Measurements from ENCODE around the gene ACER2. TPM values are rescaled to one million over a fixed set of nuclear protein-coding genes. Genes with fewer than 3 reads are reported as not detected.
"Not testable (repeated sequence)": the region's sequence is repeated elsewhere in the genome, so short reads cannot be mapped to it uniquely, and the experiment has no call there.

The ACER2 gene
- total RNA-seq, 2 donors from 2014 or later: 2.3 to 2.4 TPM

GRCh38 chr9:19386502-19387044, 22.2 kb upstream of the ACER2 start:
- Histone ChIP-seq H3K4me3 (ENCODE audit: low read length) (no peak overlapping the region), H3K27me3 (ENCODE audit: control insufficient read depth, insufficient read depth, low read length, poor library complexity, severe bottlenecking) (no peaks in the 10 kb centered on the region), H3K9ac (ENCODE audit: extremely low read depth, low read length, poor library complexity, severe bottlenecking) (no peak overlapping the region), H3K27ac (ENCODE audit: low read depth, low read length) (no peak overlapping the region), H3K4me1 (ENCODE audit: control insufficient read depth, insufficient read depth, low read length) (no peaks in the 10 kb centered on the region), H3K9me3 (ENCODE audit: control insufficient read depth, low read length) (peaks cover 5% of the 10 kb centered on the region), H3K36me3 (ENCODE audit: control insufficient read depth, insufficient read depth, low read length) (no peaks in the 10 kb centered on the region)
- no peak overlapping the region for H3K4me3 Mint-ChIP-seq
- H3K9me3 Mint-ChIP-seq: no peaks in the 10 kb centered on the region
- H3K4me1 Mint-ChIP-seq: no peaks in the 10 kb centered on the region
- H3K36me3 Mint-ChIP-seq (ENCODE audit: low read depth): no peaks in the 10 kb centered on the region
- WGBS, 2 experiments (ENCODE audit: insufficient coverage in 1 of 2, insufficient read length in 1 of 2): 87 to 100% methylated on average over 1 to 2 of the region's 2 CpGs
- no peak for DNase-seq
- no peak overlapping the region for H3K27ac Mint-ChIP-seq
- TF ChIP-seq, protein P1, sequence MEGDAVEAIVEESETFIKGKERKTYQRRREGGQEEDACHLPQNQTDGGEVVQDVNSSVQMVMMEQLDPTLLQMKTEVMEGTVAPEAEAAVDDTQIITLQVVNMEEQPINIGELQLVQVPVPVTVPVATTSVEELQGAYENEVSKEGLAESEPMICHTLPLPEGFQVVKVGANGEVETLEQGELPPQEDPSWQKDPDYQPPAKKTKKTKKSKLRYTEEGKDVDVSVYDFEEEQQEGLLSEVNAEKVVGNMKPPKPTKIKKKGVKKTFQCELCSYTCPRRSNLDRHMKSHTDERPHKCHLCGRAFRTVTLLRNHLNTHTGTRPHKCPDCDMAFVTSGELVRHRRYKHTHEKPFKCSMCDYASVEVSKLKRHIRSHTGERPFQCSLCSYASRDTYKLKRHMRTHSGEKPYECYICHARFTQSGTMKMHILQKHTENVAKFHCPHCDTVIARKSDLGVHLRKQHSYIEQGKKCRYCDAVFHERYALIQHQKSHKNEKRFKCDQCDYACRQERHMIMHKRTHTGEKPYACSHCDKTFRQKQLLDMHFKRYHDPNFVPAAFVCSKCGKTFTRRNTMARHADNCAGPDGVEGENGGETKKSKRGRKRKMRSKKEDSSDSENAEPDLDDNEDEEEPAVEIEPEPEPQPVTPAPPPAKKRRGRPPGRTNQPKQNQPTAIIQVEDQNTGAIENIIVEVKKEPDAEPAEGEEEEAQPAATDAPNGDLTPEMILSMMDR (conservative IDR thresholded peaks at IDR 0.05): no peak
- H3K27me3 Mint-ChIP-seq (ENCODE audit: insufficient read depth): no peaks in the 10 kb centered on the region

GRCh38 chr9:19387317-19387716, 21.5 kb upstream of the ACER2 start:
- Histone ChIP-seq H3K9ac (ENCODE audit: extremely low read depth, low read length, poor library complexity, severe bottlenecking) (no peak overlapping the region), H3K27me3 (ENCODE audit: control insufficient read depth, insufficient read depth, low read length, poor library complexity, severe bottlenecking) (no peaks in the 10 kb centered on the region), H3K27ac (ENCODE audit: low read depth, low read length) (no peak overlapping the region), H3K4me3 (ENCODE audit: low read length) (no peak overlapping the region), H3K36me3 (ENCODE audit: control insufficient read depth, insufficient read depth, low read length) (no peaks in the 10 kb centered on the region), H3K4me1 (ENCODE audit: control insufficient read depth, insufficient read depth, low read length) (no peaks in the 10 kb centered on the region), H3K9me3 (ENCODE audit: control insufficient read depth, low read length) (peaks cover 5% of the 10 kb centered on the region)
- H3K9me3 Mint-ChIP-seq: no peaks in the 10 kb centered on the region
- no peak overlapping the region for H3K4me3 Mint-ChIP-seq
- no peak overlapping the region for H3K27ac Mint-ChIP-seq
- no peaks in the 10 kb centered on the region for H3K36me3 Mint-ChIP-seq (ENCODE audit: low read depth)
- WGBS, 2 experiments (ENCODE audit: insufficient coverage in 1 of 2, insufficient read length in 1 of 2): 92 to 100% methylated on average over 1 to 2 of the region's 2 CpGs
- no peaks in the 10 kb centered on the region for H3K27me3 Mint-ChIP-seq (ENCODE audit: insufficient read depth)
- no peak for DNase-seq
- H3K4me1 Mint-ChIP-seq: no peaks in the 10 kb centered on the region
- TF ChIP-seq, protein P1 (conservative IDR thresholded peaks at IDR 0.05): no peak

DNA sequence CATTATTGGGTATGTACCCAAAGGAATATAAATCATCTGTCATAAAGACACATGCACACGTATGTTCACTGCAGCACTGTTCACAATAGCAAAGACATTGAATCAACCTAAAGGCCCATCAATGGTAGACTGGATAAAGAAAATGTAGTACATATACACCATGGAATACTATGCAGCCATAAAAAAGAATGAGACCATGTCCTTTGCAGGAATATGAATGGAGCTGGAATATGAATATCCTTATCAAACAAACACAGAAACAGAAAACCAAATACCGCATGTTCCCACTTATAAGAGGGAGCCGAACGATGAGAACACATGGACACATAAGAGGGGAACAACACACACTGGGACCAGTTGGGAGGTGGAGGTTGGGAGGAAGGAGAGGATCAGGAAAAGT, 19.3 kb upstream of the ACER2 start:
- H3K4me3 Mint-ChIP-seq; H3K9me3 ChIP-seq (ENCODE audit: control insufficient read depth, low read length); H3K36me3 Mint-ChIP-seq (ENCODE audit: low read depth); H3K4me1 ChIP-seq (ENCODE audit: control insufficient read depth, insufficient read depth, low read length); H3K4me1 Mint-ChIP-seq; H3K9me3 Mint-ChIP-seq; H3K36me3 ChIP-seq (ENCODE audit: control insufficient read depth, insufficient read depth, low read length); DNase-seq; H3K27me3 Mint-ChIP-seq (ENCODE audit: insufficient read depth); H3K4me3 ChIP-seq (ENCODE audit: low read length); H3K27ac Mint-ChIP-seq; H3K27me3 ChIP-seq (ENCODE audit: control insufficient read depth, insufficient read depth, low read length, poor library complexity, severe bottlenecking); H3K27ac ChIP-seq (ENCODE audit: low read depth, low read length); H3K9ac ChIP-seq (ENCODE audit: extremely low read depth, low read length, poor library complexity, severe bottlenecking): not testable (repeated sequence)
- 94% methylated on average over 4 of the region's 4 CpGs; no CpG with 5 or more reads in 1 of the 2 experiments for whole genome bisulfite sequencing, 2 experiments (ENCODE audit: insufficient coverage in 1 of 2, insufficient read length in 1 of 2)

DNA sequence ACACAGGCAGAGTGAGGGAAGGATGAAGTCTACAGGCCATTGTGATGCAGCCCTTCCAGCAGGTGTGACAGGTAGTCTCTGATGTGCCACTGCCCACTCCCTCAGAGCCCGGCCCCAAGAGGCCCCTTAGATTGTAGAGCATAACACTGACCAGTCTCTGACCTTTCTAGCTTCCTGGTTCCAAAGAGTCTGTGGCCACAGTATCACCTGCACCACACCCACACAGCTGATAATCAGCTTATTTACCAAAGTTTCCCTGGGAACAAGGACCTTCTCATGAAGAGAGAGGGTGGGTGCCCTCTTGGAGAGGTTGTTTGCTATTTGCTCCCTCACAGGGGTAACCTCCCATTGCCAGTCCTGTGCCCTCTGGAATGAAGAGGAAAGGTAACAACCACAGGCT, 11.0 kb upstream of the ACER2 start:
- Mint-ChIP-seq H3K36me3 (ENCODE audit: low read depth) (no peaks in the 10 kb centered on the region), H3K4me3 (no peak overlapping the region), H3K9me3 (peaks cover 15% of the 10 kb centered on the region), H3K27me3 (ENCODE audit: insufficient read depth) (peaks cover 2% of the 10 kb centered on the region), H3K27ac (no peak overlapping the region), H3K4me1 (no peaks in the 10 kb centered on the region)
- Histone ChIP-seq H3K9me3 (ENCODE audit: control insufficient read depth, low read length) (peaks cover 11% of the 10 kb centered on the region), H3K27me3 (ENCODE audit: control insufficient read depth, insufficient read depth, low read length, poor library complexity, severe bottlenecking) (no peaks in the 10 kb centered on the region), H3K4me1 (ENCODE audit: control insufficient read depth, insufficient read depth, low read length) (no peaks in the 10 kb centered on the region), H3K4me3 (ENCODE audit: low read length) (no peak overlapping the region), H3K36me3 (ENCODE audit: control insufficient read depth, insufficient read depth, low read length) (no peaks in the 10 kb centered on the region), H3K27ac (ENCODE audit: low read depth, low read length) (no peak overlapping the region), H3K9ac (ENCODE audit: extremely low read depth, low read length, poor library complexity, severe bottlenecking) (no peak overlapping the region)
- 86% methylated on average over 1 of the region's 1 CpG; no CpG with 5 or more reads in 1 of the 2 experiments for WGBS, 2 experiments (ENCODE audit: insufficient coverage in 1 of 2, insufficient read length in 1 of 2)
- TF ChIP-seq, protein P1 (conservative IDR thresholded peaks at IDR 0.05): no peak
- DNase-seq: no peak

GRCh38 chr9:19403231-19403630, 5.6 kb upstream of the ACER2 start:
- H3K4me3 ChIP-seq (ENCODE audit: low read length); H3K36me3 Mint-ChIP-seq (ENCODE audit: low read depth); H3K4me1 ChIP-seq (ENCODE audit: control insufficient read depth, insufficient read depth, low read length); H3K4me1 Mint-ChIP-seq; DNase-seq; H3K27me3 ChIP-seq (ENCODE audit: control insufficient read depth, insufficient read depth, low read length, poor library complexity, severe bottlenecking); H3K27ac Mint-ChIP-seq; H3K36me3 ChIP-seq (ENCODE audit: control insufficient read depth, insufficient read depth, low read length); H3K27ac ChIP-seq (ENCODE audit: low read depth, low read length); H3K4me3 Mint-ChIP-seq; H3K9ac ChIP-seq (ENCODE audit: extremely low read depth, low read length, poor library complexity, severe bottlenecking): not testable (repeated sequence)
- H3K9me3 ChIP-seq (ENCODE audit: control insufficient read depth, low read length): peaks cover 26% of the 10 kb centered on the region
- Mint-ChIP-seq H3K9me3 (peaks cover 30% of the 10 kb centered on the region), H3K27me3 (ENCODE audit: insufficient read depth) (peaks cover 17% of the 10 kb centered on the region)
- WGBS, 2 experiments (ENCODE audit: insufficient coverage in 1 of 2, insufficient read length in 1 of 2): 93 to 96% methylated on average over 3 to 4 of the region's 4 CpGs
